GM19023 (cell line): Measurements from ENCODE around the gene EME1.
"Not testable (repeated sequence)": the region's sequence is repeated elsewhere in the genome, so short reads cannot be mapped to it uniquely, and the experiment has no call there.

Experiments
- ATAC-seq: cut with Tn5 transposase; IDR thresholded peaks from one replicate; pipeline ENCODE4 v1.9.1; 2021; ENCODE audit warnings: mild to moderate bottlenecking, moderate library complexity; ENCODE audit not compliant: unreplicated experiment

Gene EME1

DNA sequence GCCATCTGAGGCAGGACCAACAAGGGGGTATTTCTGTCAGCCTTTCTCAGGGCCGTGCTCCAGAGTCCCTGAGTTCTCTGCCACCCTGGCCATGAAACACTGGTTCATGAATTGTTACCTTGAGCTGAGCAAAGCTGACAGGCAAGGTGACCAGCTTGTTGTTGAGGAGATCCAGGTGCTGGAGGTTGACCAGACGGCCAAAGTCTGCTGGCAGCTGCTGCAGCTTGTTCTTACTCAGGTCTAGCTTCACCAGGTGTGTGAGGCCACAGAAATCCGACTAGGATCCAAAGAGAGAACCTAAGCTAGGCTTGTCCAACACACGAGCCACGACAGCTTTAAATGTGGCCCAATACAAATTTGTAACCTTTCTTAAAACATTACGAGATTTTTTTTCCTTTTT is 19.6 kb downstream of the EME1 start:
- ATAC-seq, result no peak

DNA sequence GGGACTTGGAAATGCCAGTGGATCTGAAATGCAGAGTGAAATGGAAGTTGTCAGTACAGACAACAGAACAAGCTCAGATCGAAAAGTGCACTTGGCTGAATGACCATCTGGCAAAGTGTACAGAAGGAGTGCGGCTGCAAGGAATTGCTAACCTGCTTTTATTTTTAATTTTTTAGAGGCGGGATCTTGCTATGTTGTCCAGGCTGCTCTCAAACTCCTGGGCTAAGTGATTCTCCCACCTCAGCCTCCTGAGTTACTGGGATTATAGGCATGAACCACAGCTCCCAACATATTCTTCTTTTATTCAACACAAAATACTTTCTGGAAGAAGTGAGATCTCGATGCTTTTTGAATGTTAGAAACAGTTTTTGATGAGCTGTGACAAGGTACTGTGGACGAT is 20.7 kb downstream of the EME1 start:
- no peak for ATAC-seq

DNA sequence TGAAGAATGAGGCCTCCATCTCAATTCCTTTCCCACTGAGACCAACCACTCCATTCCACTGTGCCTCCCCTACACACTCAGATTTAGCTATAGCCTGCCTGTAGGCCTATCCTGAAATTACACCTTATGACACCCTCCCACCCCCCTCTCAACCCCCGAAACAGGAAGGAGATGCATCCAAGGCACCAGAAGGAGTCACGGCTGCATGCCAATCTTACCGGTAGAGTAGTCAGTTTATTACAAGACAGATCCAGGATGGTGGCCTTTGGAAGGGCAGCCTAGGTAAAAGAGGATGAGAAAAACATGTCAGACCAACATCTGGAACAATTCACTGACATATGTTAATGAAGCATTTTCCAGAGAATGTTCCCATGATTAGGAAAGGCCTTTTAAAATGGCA is 21.7 kb downstream of the EME1 start:
- ATAC-seq, result no peak

- ATAC-seq, result no peak
These were observed 23.5 kb downstream of the EME1 start for GRCh38 chr17:50396261-50397110.

DNA sequence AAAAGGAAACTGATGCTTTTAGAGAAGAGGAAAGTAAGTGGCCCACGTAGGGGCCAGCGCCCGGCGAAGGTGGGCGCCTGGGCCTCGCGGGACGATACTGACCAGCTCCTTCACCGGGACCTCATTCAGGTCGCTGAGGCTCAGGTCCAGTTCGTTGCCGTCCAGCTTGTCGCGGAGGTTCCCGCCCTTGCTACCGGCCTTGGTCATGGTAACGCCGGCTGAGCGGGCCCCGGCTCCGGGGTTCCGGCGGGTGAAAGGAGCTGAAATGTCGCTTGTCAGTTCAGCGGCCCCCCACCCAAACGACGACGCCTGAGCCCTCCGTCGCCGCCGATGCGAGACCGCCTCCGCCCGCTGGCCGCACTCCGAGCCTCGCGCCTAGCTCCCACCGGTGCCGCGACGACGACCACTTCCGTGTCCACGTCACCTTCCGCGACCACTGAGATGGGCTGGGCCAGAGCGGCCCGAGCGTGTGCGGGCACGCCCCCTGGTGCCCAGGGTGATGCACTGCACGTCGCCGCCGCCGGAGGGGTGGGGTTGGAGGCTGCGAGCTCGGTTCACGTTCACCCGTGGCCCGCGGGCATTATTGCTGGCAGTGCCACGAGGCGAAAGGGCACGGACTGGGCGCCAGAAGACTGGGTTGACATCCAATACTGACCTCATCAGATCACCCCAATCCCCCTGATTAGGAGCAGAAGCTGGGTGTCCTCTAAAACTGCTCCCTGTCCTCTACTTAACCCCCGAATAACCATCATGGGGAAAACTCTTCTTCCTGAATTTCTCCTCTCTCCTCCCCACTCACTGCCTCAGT is 24.3 kb downstream of the EME1 start, which contains the start of gene LRRC59:
Gene LRRC59 (minus strand): TSS at position 413 of the 808 bp plus-strand sequence. CDS start 206 bp downstream, at position 207.
- peak; percentile 98 for ATAC-seq

DNA sequence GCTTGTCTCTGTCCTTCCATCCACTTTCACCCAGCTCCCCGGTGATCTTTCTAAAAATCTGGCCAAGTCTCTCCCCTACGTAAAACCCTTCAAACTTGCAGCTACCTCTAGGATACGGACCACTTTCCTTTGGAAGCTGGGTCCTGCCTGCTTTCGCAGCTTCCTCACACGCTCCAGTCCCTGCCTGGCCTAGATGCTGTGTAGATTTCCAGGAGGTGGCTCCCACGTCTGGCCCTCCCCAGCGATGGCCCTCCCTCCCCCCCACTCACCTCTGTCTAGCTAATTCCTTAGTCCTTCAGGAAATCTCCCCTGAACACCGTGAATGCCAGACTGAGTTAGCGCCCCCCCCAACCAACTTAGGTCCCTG is 24.9 kb downstream of the EME1 start:
- no peak for ATAC-seq

DNA sequence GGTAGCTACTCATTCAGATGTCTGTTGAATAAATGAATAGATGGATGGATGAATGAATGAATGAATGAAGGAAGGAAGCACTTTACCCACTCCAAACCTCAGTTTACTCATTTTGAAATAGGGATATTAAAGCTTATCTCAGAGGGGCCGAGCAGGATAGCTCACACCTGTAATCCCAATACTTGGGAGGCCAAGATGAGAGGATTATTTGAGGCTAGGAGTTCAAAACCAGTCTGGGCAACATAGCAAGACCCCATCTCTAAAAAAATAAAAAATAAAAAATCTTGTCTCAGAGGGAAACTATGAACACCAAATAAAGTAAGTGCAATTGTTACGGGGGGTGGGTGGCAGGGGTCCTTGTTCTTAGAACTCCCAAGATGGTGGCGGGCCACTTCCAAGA is 25.6 kb downstream of the EME1 start:
- not testable (repeated sequence) for ATAC-seq

DNA sequence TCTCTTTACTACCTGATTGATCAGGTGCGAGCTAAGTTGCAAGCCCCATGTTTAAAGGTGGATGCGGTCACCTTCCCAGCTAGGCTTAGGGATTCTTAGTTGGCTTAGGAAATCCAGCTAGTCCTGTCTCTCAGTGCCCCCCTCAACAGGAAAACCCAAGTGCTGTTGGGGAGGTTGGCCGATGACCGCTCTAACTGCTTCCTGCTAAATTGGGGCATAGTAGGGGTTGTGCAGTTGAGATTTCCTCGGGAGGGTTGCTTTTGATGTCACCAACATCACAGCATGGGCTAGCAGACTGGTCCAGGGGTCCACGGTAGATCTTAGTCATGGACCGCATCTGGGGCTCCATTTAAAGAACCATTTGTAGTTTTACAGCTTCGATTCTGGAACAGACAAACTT is 26.6 kb downstream of the EME1 start:
- not testable (repeated sequence) for ATAC-seq

- ATAC-seq, result not testable (repeated sequence)
These were observed 32.3 kb downstream of the EME1 start for GRCh38 chr17:50405351-50405750.

DNA sequence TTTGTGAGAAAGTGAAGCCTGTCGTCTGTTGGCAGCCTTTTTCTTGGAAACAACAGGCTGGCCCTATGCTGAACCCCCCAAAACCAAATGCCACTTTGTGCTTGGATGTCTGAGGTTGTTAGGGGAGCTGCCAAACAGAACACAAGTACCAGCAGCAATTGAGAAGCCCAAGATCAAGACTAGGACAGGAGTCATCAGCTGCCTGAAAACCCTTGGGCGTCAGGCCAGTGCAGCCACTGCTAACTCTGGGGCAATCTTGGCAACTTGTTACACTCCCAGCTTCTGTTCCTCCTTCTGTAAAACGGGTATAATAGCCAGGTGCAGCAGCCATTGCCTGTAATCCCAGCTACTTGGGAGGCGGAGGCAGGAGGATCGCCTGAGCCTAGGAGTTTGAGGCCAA is 33.5 kb downstream of the EME1 start:
- ATAC-seq, result no peak

- ATAC-seq, result no peak
These were observed 34.9 kb downstream of the EME1 start for GRCh38 chr17:50407921-50408320.

DNA sequence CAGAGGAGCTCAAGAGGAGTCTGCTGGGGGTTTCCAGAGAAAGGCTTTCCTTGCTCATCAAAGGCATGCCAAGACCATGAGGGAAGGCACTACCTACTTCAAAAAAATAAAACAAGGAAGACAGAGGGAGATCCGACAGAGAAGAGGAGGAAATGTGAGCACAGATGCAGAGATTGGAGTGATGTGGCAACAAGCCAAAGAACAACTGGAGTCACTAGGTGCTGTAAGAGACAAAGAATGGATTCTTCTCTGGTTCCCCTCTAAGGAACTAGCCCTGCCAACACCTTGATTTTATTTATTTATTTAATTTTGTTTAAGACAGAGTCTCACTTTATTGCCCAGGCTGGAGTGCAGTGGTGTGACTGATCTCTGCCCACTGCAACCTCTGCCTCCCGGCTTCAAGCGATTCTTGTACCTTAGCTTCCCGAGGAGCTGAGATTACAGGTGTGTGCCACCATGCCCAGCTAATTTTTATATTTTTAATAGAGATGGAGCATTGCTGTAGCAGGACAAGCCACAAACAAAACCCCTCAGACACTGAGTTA is 39.2 kb downstream of the EME1 start:
- no peak for ATAC-seq

DNA sequence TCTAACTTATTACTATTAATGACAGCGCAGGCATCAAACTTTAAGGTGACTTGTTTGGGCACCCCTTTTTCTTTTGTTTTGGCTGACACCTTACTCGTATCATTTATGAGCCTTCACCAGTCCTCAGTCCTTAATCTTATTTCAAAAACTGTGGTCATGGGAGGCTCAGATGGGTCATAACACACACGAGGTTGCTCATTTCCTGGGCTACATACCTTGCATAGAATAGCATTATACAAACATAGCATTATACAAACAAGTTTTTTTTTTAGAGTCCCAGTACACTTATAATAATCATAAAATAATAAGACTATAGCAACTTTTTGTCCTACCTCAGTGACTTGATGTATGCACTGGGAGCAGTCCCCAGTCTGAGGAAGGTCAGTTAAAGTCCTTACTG is 41.8 kb downstream of the EME1 start:
- no peak for ATAC-seq

- not testable (repeated sequence) for ATAC-seq
These were observed 46.5 kb downstream of the EME1 start for GRCh38 chr17:50419577-50419976.

DNA sequence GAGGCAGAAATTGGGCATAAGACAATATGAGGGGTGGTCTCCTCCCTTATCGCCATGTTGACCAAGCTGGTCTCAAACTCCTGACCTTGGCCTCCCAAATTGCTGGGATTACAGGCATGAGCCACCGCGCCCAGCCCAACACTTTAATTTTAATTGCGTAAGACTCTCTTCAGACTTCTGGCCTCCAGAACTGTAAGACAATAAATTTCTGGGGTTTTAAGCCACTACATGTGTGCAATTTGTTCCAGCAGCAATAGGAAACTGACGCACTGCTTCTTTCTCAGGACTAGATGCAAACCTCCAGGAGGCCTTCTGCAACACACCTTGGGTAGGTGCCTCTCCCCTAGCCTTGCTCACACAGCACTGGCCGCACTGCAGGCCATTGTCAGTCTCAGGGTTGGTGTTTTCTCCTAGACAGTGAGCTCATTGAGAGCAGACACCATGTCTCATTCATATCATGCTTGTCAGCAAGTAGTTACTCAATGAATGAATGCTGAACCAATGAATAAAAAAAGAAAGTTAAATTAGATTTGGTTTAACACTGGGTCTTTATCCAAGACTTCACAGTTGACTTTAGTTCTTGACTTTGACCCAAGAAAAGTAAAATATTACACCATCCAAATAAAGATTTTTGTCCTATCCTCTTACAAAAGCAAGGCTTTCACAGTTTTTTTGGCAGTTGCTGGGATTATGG is 47.5 kb downstream of the EME1 start:
- ATAC-seq, result no peak

DNA sequence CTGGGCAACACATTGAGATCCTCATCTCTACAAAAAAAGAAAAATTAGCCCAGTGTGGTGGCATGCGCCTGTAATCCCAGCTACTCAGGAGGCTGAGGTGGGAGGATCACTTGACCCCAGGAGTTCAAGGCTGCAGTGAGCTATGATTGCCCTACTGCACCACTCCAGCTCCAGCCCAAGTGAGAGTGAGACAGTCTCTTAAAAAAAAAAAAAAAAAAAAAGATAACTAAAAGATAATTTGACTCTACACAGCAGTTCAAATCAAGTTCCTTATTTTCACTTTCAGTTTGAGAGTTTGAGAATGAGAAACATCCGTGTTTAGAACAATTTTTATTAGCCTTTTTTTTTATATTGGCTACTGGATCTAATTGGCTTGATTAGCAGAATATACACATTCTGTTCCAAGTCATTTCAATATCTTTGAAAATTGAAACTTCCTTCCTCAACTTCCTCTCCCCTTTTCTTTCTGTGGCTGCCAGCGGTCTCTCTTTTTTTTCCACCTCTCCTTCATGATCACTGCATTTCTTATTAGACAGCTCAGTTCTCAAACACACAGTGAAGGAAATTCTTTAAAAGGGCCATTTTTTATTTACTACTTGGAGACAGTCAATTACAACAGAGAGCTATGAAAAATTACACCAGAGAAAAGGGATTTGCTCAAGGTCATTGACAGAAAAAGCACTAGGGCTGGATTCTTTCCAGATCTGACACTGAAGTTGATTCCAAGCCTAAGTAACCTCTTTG is 48.5 kb downstream of the EME1 start:
- no peak for ATAC-seq

GRCh38 chr17:50422738-50423137 is 49.7 kb downstream of the EME1 start:
- ATAC-seq, result no peak

GRCh38 chr17:50423553-50424159 is 50.6 kb downstream of the EME1 start:
- no peak for ATAC-seq

- no peak for ATAC-seq
These were observed 51.4 kb downstream of the EME1 start for GRCh38 chr17:50424246-50424995.
